Measurements from ENCODE around the gene LRRC27. TPM values are rescaled to one million over a fixed set of nuclear protein-coding genes. Genes with fewer than 3 reads are reported as not detected.

Gene LRRC27
- total RNA-seq, 4 donors from 2014 or later, result 5.9 to 69.5 (median 8.3) TPM; not detected in 1

DNA sequence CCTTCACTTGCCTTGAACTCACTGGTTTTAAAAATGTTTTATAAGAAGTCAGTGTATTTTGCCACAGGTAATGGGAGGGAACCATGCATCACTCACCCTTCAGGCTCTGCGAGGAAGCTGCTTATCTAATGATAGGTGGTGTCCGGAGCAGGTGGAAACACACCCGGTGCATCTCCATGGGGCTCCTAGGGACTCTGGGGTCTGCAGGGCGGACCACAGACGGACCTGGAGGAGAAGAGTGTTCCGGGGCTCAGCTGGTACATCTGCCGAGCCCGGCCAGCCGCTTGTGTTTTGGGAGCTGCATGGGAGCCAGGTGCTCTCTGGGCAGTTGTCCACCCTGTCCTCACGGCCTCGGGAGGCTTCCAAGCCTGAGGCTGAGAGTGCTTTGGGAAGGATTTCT, 7.3 kb downstream of the LRRC27 start:
- H3K4me3 ChIP-seq, result no peak overlapping the region
- no peaks in the 10 kb centered on the region for H3K9me3 ChIP-seq
- H3K4me1 ChIP-seq, result peaks cover 0 to 5% (median 0%) of the 10 kb centered on the region in 4 donors
- DNase-seq, result no peak
- in situ Hi-C loops (cut with MboI; ENCODE audit: low pct_ligation_motif_present in 1 of 4, low pct_unique_long_range_greater_than_20kb in 1 of 4, low sequenced_read_pairs in 3 of 4), result loop anchor here in 1 of 4 donors (25.0 kb wide), 1 partner anchor 102 kb away; no protein-coding TSS in a partner anchor
- no peaks in the 10 kb centered on the region for H3K36me3 ChIP-seq
- intact Hi-C loops (cut with DNase I; ENCODE audit: low total_unique reads), result no loop called here
- H3K27ac ChIP-seq, result no peak overlapping the region
- no peak for TF ChIP-seq POLR2A (IDR thresholded peaks at IDR 0.05)
- TF ChIP-seq EP300 (IDR thresholded peaks at IDR 0.05; ENCODE audit: low read depth), result no peak
- no peak for TF ChIP-seq POLR2AphosphoS5 (IDR thresholded peaks at IDR 0.05)
- TF ChIP-seq, protein P1, sequence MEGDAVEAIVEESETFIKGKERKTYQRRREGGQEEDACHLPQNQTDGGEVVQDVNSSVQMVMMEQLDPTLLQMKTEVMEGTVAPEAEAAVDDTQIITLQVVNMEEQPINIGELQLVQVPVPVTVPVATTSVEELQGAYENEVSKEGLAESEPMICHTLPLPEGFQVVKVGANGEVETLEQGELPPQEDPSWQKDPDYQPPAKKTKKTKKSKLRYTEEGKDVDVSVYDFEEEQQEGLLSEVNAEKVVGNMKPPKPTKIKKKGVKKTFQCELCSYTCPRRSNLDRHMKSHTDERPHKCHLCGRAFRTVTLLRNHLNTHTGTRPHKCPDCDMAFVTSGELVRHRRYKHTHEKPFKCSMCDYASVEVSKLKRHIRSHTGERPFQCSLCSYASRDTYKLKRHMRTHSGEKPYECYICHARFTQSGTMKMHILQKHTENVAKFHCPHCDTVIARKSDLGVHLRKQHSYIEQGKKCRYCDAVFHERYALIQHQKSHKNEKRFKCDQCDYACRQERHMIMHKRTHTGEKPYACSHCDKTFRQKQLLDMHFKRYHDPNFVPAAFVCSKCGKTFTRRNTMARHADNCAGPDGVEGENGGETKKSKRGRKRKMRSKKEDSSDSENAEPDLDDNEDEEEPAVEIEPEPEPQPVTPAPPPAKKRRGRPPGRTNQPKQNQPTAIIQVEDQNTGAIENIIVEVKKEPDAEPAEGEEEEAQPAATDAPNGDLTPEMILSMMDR (IDR thresholded peaks at IDR 0.05), result no peak
- WGBS, 2 donors (ENCODE audit: low coverage in 1 of 2), result 90 to 96% methylated on average over 7 to 11 of the region's 11 CpGs
- no peaks in the 10 kb centered on the region for H3K27me3 ChIP-seq

DNA sequence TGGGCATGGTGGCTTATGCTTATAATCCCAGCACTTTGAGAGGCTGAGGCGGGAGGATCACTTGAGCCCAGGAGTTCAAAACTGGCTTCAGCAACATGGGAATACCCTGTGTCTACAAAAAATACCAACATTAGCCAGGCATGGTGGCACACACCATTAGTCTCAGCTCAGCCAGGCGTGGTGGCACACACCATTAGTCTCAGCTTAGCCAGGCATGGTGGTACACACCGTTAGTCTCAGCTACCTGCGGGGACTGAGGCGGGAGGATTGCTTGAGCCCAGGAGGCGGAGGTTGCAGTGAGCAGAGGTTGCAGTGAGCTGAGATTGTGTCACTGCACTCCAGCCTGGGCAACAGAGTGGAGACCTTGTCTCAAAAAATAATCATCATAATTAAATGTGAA, 9.0 kb downstream of the LRRC27 start:
- no peaks in the 10 kb centered on the region for H3K9me3 ChIP-seq
- 82 to 100% methylated on average over 3 to 6 of the region's 6 CpGs for WGBS, 2 donors (ENCODE audit: low coverage in 1 of 2)
- H3K4me3 ChIP-seq, result no peak overlapping the region
- no peak for TF ChIP-seq POLR2A (IDR thresholded peaks at IDR 0.05)
- no peak for TF ChIP-seq EP300 (IDR thresholded peaks at IDR 0.05; ENCODE audit: low read depth)
- TF ChIP-seq, protein P1 (IDR thresholded peaks at IDR 0.05), result no peak
- no peak for TF ChIP-seq POLR2AphosphoS5 (IDR thresholded peaks at IDR 0.05)
- H3K4me1 ChIP-seq, result peaks cover 0 to 5% (median 0%) of the 10 kb centered on the region in 4 donors
- no peak overlapping the region for H3K27ac ChIP-seq
- DNase-seq, result no peak
- in situ Hi-C loops (cut with MboI; ENCODE audit: low pct_ligation_motif_present in 1 of 4, low pct_unique_long_range_greater_than_20kb in 1 of 4, low sequenced_read_pairs in 3 of 4) (loop anchor here in 3 of 4 donors (10.0 to 25.0 kb wide), 2 partner anchors 104 to 116 kb away; no protein-coding TSS in a partner anchor), intact Hi-C loops (cut with DNase I; ENCODE audit: low total_unique reads) (no loop called here)
- H3K36me3 ChIP-seq, result no peaks in the 10 kb centered on the region
- no peaks in the 10 kb centered on the region for H3K27me3 ChIP-seq

DNA sequence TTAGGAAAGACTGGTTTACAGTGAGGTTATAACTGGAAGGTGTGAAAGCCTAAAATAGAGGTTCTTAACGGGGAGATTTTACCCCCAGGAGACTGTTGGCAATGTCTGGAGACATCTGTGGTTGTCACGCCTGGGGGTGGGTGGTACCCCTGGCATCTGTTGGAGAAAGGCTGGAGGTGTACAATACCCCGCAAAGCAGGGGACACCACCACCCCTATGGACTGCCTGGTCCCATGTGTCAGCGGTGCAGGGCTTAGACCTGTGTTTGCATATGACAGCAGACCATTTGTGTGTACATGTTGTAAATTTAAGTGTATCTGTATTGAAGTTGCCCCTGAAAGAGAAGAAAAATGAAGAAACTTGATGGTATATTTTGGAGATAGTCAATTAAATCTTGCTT, 9.8 kb downstream of the LRRC27 start:
- intact Hi-C loops (cut with DNase I; ENCODE audit: low total_unique reads) (no loop called here), in situ Hi-C loops (cut with MboI; ENCODE audit: low pct_ligation_motif_present in 1 of 4, low pct_unique_long_range_greater_than_20kb in 1 of 4, low sequenced_read_pairs in 3 of 4) (loop anchor here in 3 of 4 donors (10.0 to 25.0 kb wide), 2 partner anchors 104 to 117 kb away; no protein-coding TSS in a partner anchor)
- Histone ChIP-seq H3K36me3 (no peaks in the 10 kb centered on the region), H3K9me3 (no peaks in the 10 kb centered on the region), H3K27me3 (no peaks in the 10 kb centered on the region), H3K27ac (no peak overlapping the region), H3K4me3 (no peak overlapping the region), H3K4me1 (peaks cover 0 to 5% (median 0%) of the 10 kb centered on the region in 4 donors)
- DNase-seq, result no peak
- TF ChIP-seq POLR2AphosphoS5 (IDR thresholded peaks at IDR 0.05), result no peak
- 87 to 100% methylated on average over 1 to 4 of the region's 4 CpGs for WGBS, 2 donors (ENCODE audit: low coverage in 1 of 2)

DNA sequence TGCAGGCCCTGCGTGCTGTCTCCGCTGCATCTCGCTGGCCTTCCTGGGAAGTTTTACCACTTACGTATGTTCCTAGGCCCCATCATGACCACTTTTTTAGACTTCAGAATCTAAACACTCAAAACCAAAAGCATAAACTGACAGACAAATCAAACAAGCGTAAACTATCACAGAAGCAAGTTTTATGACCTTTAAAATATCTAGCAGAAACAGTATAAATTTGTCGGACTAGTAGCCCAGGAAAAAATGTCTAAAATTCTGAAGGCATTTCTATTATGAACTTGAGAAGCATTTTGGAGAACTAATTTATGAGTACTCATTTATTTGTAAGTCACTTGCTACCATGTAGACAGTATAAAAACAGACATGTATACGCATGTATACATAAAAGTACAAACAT, 10.6 kb downstream of the LRRC27 start:
- Histone ChIP-seq H3K9me3 (no peaks in the 10 kb centered on the region), H3K27me3 (no peaks in the 10 kb centered on the region), H3K27ac (no peak overlapping the region), H3K4me3 (no peak overlapping the region), H3K4me1 (peaks cover 0 to 3% (median 0%) of the 10 kb centered on the region in 4 donors), H3K36me3 (no peaks in the 10 kb centered on the region)
- WGBS, 2 donors (ENCODE audit: low coverage in 1 of 2), result 87 to 94% methylated on average over 3 to 7 of the region's 7 CpGs
- intact Hi-C loops (cut with DNase I; ENCODE audit: low total_unique reads), result no loop called here
- TF ChIP-seq EP300 (IDR thresholded peaks at IDR 0.05; ENCODE audit: low read depth) (no peak), POLR2AphosphoS5 (IDR thresholded peaks at IDR 0.05) (no peak)
- TF ChIP-seq, protein P1 (IDR thresholded peaks at IDR 0.05), result no peak
- DNase-seq, result no peak
- in situ Hi-C loops (cut with MboI; ENCODE audit: low pct_ligation_motif_present in 1 of 4, low pct_unique_long_range_greater_than_20kb in 1 of 4, low sequenced_read_pairs in 3 of 4), result loop anchor here in 3 of 4 donors (10.0 to 25.0 kb wide), 2 partner anchors 105 to 118 kb away; no protein-coding TSS in a partner anchor

DNA sequence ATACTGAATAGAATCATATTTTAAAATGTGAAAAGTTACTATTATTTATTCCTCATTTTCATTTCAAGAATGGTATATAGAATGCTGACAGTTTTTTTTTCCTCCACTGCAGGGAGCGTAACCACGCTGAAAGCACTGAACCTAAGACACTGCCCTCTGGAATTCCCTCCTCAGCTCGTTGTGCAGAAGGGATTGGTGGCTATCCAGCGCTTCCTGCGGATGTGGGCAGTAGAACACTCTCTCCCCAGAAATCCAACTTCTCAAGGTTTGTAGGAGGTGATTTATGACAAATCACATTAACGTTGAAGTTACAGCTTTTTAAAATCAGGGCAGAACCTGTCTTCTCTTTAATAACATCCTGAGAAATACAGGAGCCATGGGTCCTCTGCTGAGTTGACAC, 12.4 kb downstream of the LRRC27 start:
- Histone ChIP-seq H3K27me3 (no peaks in the 10 kb centered on the region), H3K4me1 (no peaks in the 10 kb centered on the region), H3K36me3 (no peaks in the 10 kb centered on the region), H3K27ac (no peak overlapping the region), H3K4me3 (no peak overlapping the region), H3K9me3 (no peaks in the 10 kb centered on the region)
- no peak for DNase-seq
- 79 to 93% methylated on average over 4 to 6 of the region's 6 CpGs for WGBS, 2 donors (ENCODE audit: low coverage in 1 of 2)
- in situ Hi-C loops (cut with MboI; ENCODE audit: low pct_ligation_motif_present in 1 of 4, low pct_unique_long_range_greater_than_20kb in 1 of 4, low sequenced_read_pairs in 3 of 4), result loop anchor here in 3 of 4 donors (10.0 to 25.0 kb wide), 2 partner anchors 107 to 120 kb away; no protein-coding TSS in a partner anchor
- TF ChIP-seq POLR2AphosphoS5 (IDR thresholded peaks at IDR 0.05) (no peak), EP300 (IDR thresholded peaks at IDR 0.05; ENCODE audit: low read depth) (no peak), POLR2A (IDR thresholded peaks at IDR 0.05) (no peak)
- TF ChIP-seq, protein P1 (IDR thresholded peaks at IDR 0.05), result no peak
- intact Hi-C loops (cut with DNase I; ENCODE audit: low total_unique reads), result no loop called here

Data from transverse colon (tissue), 4 donors.